ENCODE measurements around the gene CAMTA1. TPM values are rescaled to one million over a fixed set of nuclear protein-coding genes. Genes with fewer than 3 reads are reported as not detected.

CAMTA1 gene
- total RNA-seq, 1 experiment from 2014 or later = 50.3 TPM

- H3K36me3 Mint-ChIP-seq (ENCODE audit: insufficient read depth, unreplicated experiment) = no peaks in the 10 kb centered on the region
- H3K4me3 Mint-ChIP-seq (ENCODE audit: low read depth, unreplicated experiment) = no peak overlapping the region
- H3K4me1 Mint-ChIP-seq (ENCODE audit: low read depth, unreplicated experiment) = peaks cover 8% of the 10 kb centered on the region
- H3K27ac Mint-ChIP-seq (ENCODE audit: unreplicated experiment) = no peak overlapping the region
- H3K27me3 Mint-ChIP-seq (ENCODE audit: unreplicated experiment) = peaks cover 23% of the 10 kb centered on the region
- H3K9me3 Mint-ChIP-seq (ENCODE audit: low read depth, unreplicated experiment) = no peaks in the 10 kb centered on the region
- no peak for DNase-seq
- intact Hi-C loops (cut with micrococcal nuclease; ENCODE audit: unreplicated experiment) = no loop called here
- CTCF ChIA-PET = no interaction called here
- BruUV-seq (replicated peaks) = no TSS peak
- no peak for TF ChIP-seq CTCF (IDR thresholded peaks at IDR 0.05; ENCODE audit: unreplicated experiment)
These were observed 601.2 kb downstream of the CAMTA1 start for GRCh38 chr1:7386226-7387052.

GRCh38 chr1:7387053-7387927 is 602.0 kb downstream of the CAMTA1 start:
- BruUV-seq (replicated peaks) = no TSS peak
- no peak for DNase-seq
- H3K27me3 Mint-ChIP-seq (ENCODE audit: unreplicated experiment) = peaks cover 19% of the 10 kb centered on the region
- CTCF ChIA-PET = no interaction called here
- no peak overlapping the region for H3K27ac Mint-ChIP-seq (ENCODE audit: unreplicated experiment)
- H3K36me3 Mint-ChIP-seq (ENCODE audit: insufficient read depth, unreplicated experiment) = no peaks in the 10 kb centered on the region
- H3K9me3 Mint-ChIP-seq (ENCODE audit: low read depth, unreplicated experiment) = no peaks in the 10 kb centered on the region
- peaks cover 8% of the 10 kb centered on the region for H3K4me1 Mint-ChIP-seq (ENCODE audit: low read depth, unreplicated experiment)
- no peak for TF ChIP-seq CTCF (IDR thresholded peaks at IDR 0.05; ENCODE audit: unreplicated experiment)
- H3K4me3 Mint-ChIP-seq (ENCODE audit: low read depth, unreplicated experiment) = no peak overlapping the region
- intact Hi-C loops (cut with micrococcal nuclease; ENCODE audit: unreplicated experiment) = no loop called here

GRCh38 chr1:7388141-7388487 is 602.9 kb downstream of the CAMTA1 start:
- no peak overlapping the region for H3K27ac Mint-ChIP-seq (ENCODE audit: unreplicated experiment)
- peaks cover 11% of the 10 kb centered on the region for H3K27me3 Mint-ChIP-seq (ENCODE audit: unreplicated experiment)
- CTCF ChIA-PET = no interaction called here
- intact Hi-C loops (cut with micrococcal nuclease; ENCODE audit: unreplicated experiment) = no loop called here
- H3K4me1 Mint-ChIP-seq (ENCODE audit: low read depth, unreplicated experiment) = peaks cover 8% of the 10 kb centered on the region
- no peak for TF ChIP-seq CTCF (IDR thresholded peaks at IDR 0.05; ENCODE audit: unreplicated experiment)
- H3K9me3 Mint-ChIP-seq (ENCODE audit: low read depth, unreplicated experiment) = no peaks in the 10 kb centered on the region
- no peak for DNase-seq
- no peak overlapping the region for H3K4me3 Mint-ChIP-seq (ENCODE audit: low read depth, unreplicated experiment)
- H3K36me3 Mint-ChIP-seq (ENCODE audit: insufficient read depth, unreplicated experiment) = no peaks in the 10 kb centered on the region
- no TSS peak for BruUV-seq (replicated peaks)

- BruUV-seq (replicated peaks) = no TSS peak
- intact Hi-C loops (cut with micrococcal nuclease; ENCODE audit: unreplicated experiment) = no loop called here
- no peak overlapping the region for H3K4me3 Mint-ChIP-seq (ENCODE audit: low read depth, unreplicated experiment)
These were observed 603.4 kb downstream of the CAMTA1 start for GRCh38 chr1:7388488-7389185.

More at GRCh38 chr1:7388488-7389185, 603.4 kb downstream of the CAMTA1 start:
- CTCF ChIA-PET = no interaction called here
- no peak for DNase-seq
- Mint-ChIP-seq H3K36me3 (ENCODE audit: insufficient read depth, unreplicated experiment) (no peaks in the 10 kb centered on the region), H3K27ac (ENCODE audit: unreplicated experiment) (no peak overlapping the region), H3K9me3 (ENCODE audit: low read depth, unreplicated experiment) (no peaks in the 10 kb centered on the region), H3K27me3 (ENCODE audit: unreplicated experiment) (peaks cover 5% of the 10 kb centered on the region), H3K4me1 (ENCODE audit: low read depth, unreplicated experiment) (peaks cover 8% of the 10 kb centered on the region)
- TF ChIP-seq CTCF (IDR thresholded peaks at IDR 0.05; ENCODE audit: unreplicated experiment) = no peak
